IMR-90 (cell line): ENCODE results near the gene WDR48. TPM values are rescaled to one million over a fixed set of nuclear protein-coding genes. Genes with fewer than 3 reads are reported as not detected.

ENCODE experiments used
- ATAC-seq: fragments of 200-7000 bp; cut with Tn5 transposase; 2 replicates; pipeline ENCODE4 v1.9.1; 2020; ENCODE audit warnings: low read depth, mild to moderate bottlenecking, moderate library complexity
- BruUV-seq: library from RNA; stranded (reverse); fragments of 400-500 nt; replicated peaks from 2 replicates; lab custom pipeline; 2021; lab: Mats Ljungman, UMichigan
- CTCF ChIA-PET: fragments of 300-600 bp; formaldehyde crosslinking; extraction: SDS; loops from one replicate; lab custom pipeline; 2021; ENCODE audit warnings: antibody characterized with exemption; lab: Yijun Ruan, JAX
- POLR2A ChIA-PET: fragments of 300-600 bp; sonication (Branson Sonifier 250); formaldehyde crosslinking; loops from one replicate; lab custom pipeline; 2022; ENCODE audit warnings: antibody characterized with exemption; ENCODE audit not compliant: unreplicated experiment; lab: Charles Lee
- DNase-seq: peaks from one replicate; pipeline ENCODE4 v3.0.0; 2013
- H2AFZ ChIP-seq: replicated peaks from 2 replicates; pipeline ENCODE3; 2013; ENCODE audit warnings: low read length, mild to moderate bottlenecking; ENCODE audit not compliant: poor library complexity
- H2AK5ac ChIP-seq: 2 replicates; pipeline ENCODE4 v1.6.1; 2013; ENCODE audit warnings: low read depth, low read length, inconsistent platforms
- H2AK9ac ChIP-seq: replicated peaks from 2 replicates; pipeline ENCODE3; 2013; ENCODE audit warnings: mild to moderate bottlenecking, low read depth, low read length, moderate library complexity; ENCODE audit not compliant: poor library complexity
- H2BK120ac ChIP-seq: 2 replicates; pipeline ENCODE4 v1.6.1; 2013; ENCODE audit warnings: low read depth, low read length, inconsistent platforms
- H2BK15ac ChIP-seq: 3 replicates; pipeline ENCODE4 v1.6.1; 2013; ENCODE audit warnings: low read depth, low read length, inconsistent platforms
- H2BK20ac ChIP-seq: 2 replicates; pipeline ENCODE4 v1.6.1; 2013; ENCODE audit warnings: low read depth, mild to moderate bottlenecking, inconsistent platforms, low read length, moderate library complexity
- H2BK5ac ChIP-seq: 2 replicates; pipeline ENCODE4 v1.6.1; 2013; ENCODE audit warnings: mild to moderate bottlenecking, low read depth, low read length, inconsistent platforms; ENCODE audit not compliant: poor library complexity, severe bottlenecking
- H3K14ac ChIP-seq: replicated peaks from 2 replicates; pipeline ENCODE4 v1.6.1; 2013; ENCODE audit warnings: low read depth, low read length, inconsistent platforms
- H3K18ac ChIP-seq: 2 replicates; pipeline ENCODE4 v1.6.1; 2013; ENCODE audit warnings: low read depth, low read length, control low read depth
- H3K23ac ChIP-seq: 2 replicates; pipeline ENCODE4 v1.6.1; 2013; ENCODE audit warnings: low read depth, low read length, inconsistent platforms
- H3K27ac ChIP-seq: 2 replicates; pipeline ENCODE4 v1.5.1; 2013; ENCODE audit warnings: mild to moderate bottlenecking, control low read depth, low read length; ENCODE audit not compliant: insufficient read depth
- H3K27me3 ChIP-seq: 2 replicates; pipeline ENCODE4 v1.6.1; 2013; ENCODE audit warnings: low read length; ENCODE audit not compliant: control insufficient read depth, insufficient read depth
- H3K36me3 ChIP-seq: 2 replicates; pipeline ENCODE4 v1.6.1; 2013; ENCODE audit warnings: low read length, mixed read lengths; ENCODE audit not compliant: control insufficient read depth, insufficient read depth
- H3K4ac ChIP-seq: 2 replicates; pipeline ENCODE4 v1.6.1; 2013; ENCODE audit warnings: low read depth, low read length, inconsistent platforms
- H3K4me1 ChIP-seq: 2 replicates; pipeline ENCODE4 v1.6.1; 2013; ENCODE audit warnings: low read length, mixed read lengths; ENCODE audit not compliant: control insufficient read depth, insufficient read depth
- H3K4me2 ChIP-seq: 2 replicates; pipeline ENCODE4 v1.6.1; 2013; ENCODE audit warnings: low read depth, mild to moderate bottlenecking, control low read depth, low read length, moderate library complexity
- H3K4me3 ChIP-seq: 2 replicates; pipeline ENCODE4 v1.5.1; 2013; ENCODE audit warnings: low read depth, mild to moderate bottlenecking, control low read depth, low read length, moderate library complexity; ENCODE audit not compliant: insufficient read depth
- H3K56ac ChIP-seq: 2 replicates; pipeline ENCODE4 v1.6.1; 2013; ENCODE audit warnings: low read length, inconsistent platforms; ENCODE audit not compliant: insufficient read depth; ENCODE audit errors: extremely low read depth
- H3K79me1 ChIP-seq, 2 experiments: 2 replicates each; pipeline ENCODE4 v1.6.1; 2013; ENCODE audit warnings: low read length in 2 of 2, inconsistent platforms in 1 of 2, low read depth in 1 of 2
- H3K9ac ChIP-seq: 2 replicates; pipeline ENCODE4 v1.6.1; 2013; ENCODE audit warnings: low read depth, low read length, control low read depth
- H3K9me1 ChIP-seq: 2 replicates; pipeline ENCODE4 v1.6.1; 2013; ENCODE audit warnings: low read length, inconsistent platforms; ENCODE audit not compliant: insufficient read depth
- H3K9me3 ChIP-seq: 2 replicates; pipeline ENCODE4 v1.6.1; 2013; ENCODE audit warnings: low read length; ENCODE audit not compliant: control insufficient read depth, insufficient read depth
- H4K20me1 ChIP-seq: 2 replicates; pipeline ENCODE4 v1.6.1; 2013; ENCODE audit warnings: low read length, inconsistent platforms; ENCODE audit not compliant: insufficient read depth
- H4K5ac ChIP-seq: 2 replicates; pipeline ENCODE4 v1.6.1; 2013; ENCODE audit warnings: mild to moderate bottlenecking, low read depth, low read length, control low read depth
- H4K8ac ChIP-seq, 2 experiments: 2 replicates each; pipeline ENCODE4 v1.6.1; 2013; ENCODE audit warnings: low read depth in 2 of 2, low read length in 2 of 2, control low read depth in 1 of 2, inconsistent platforms in 1 of 2
- H4K91ac ChIP-seq: 2 replicates; pipeline ENCODE4 v1.6.1; 2013; ENCODE audit warnings: low read depth, low read length, inconsistent platforms; ENCODE audit not compliant: insufficient read depth
- BHLHE40 ChIP-seq: fragments of 150-350 bp; IDR thresholded peaks from 2 replicates; pipeline ENCODE4 v1.6.1; 2016; ENCODE audit warnings: mild to moderate bottlenecking, low read depth, low read length
- CEBPB ChIP-seq: IDR thresholded peaks from 2 replicates; pipeline ENCODE4 v1.6.1; 2012; ENCODE audit warnings: low read depth, low read length, improper control_type of control experiment
- CHD1 ChIP-seq: IDR thresholded peaks from 2 replicates; pipeline ENCODE4 v1.6.1; 2012; ENCODE audit warnings: low read depth, low read length, improper control_type of control experiment
- CTCF ChIP-seq: conservative IDR thresholded peaks from 2 replicates; pipeline ENCODE4 v1.5.1; 2012; ENCODE audit warnings: mild to moderate bottlenecking, low read depth, low read length, improper control_type of control experiment
- ELK1 ChIP-seq: fragments of 150-350 bp; IDR thresholded peaks from 2 replicates; pipeline ENCODE4 v1.6.1; 2016; ENCODE audit warnings: low read depth, mild to moderate bottlenecking, low read length, moderate library complexity, borderline replicate concordance
- FOS ChIP-seq: fragments of 150-350 bp; IDR thresholded peaks from 2 replicates; pipeline ENCODE4 v1.6.1; 2016; ENCODE audit warnings: low read depth, low read length
- MAFK ChIP-seq: IDR thresholded peaks from 2 replicates; pipeline ENCODE4 v1.6.1; 2012; ENCODE audit warnings: low read depth, low read length, improper control_type of control experiment
- MAZ ChIP-seq: IDR thresholded peaks from 2 replicates; pipeline ENCODE4 v1.6.1; 2012; ENCODE audit warnings: low read depth, mild to moderate bottlenecking, low read length, improper control_type of control experiment, moderate library complexity, borderline replicate concordance
- MXI1 ChIP-seq: IDR thresholded peaks from 2 replicates; pipeline ENCODE4 v1.6.1; 2012; ENCODE audit warnings: low read depth, mild to moderate bottlenecking, low read length, moderate library complexity, borderline replicate concordance
- NFE2L2 ChIP-seq: fragments of 150-350 bp; IDR thresholded peaks from 2 replicates; pipeline ENCODE4 v1.6.1; 2016; ENCODE audit warnings: low read depth, mild to moderate bottlenecking, low read length
- POLR2A ChIP-seq: IDR thresholded peaks from 2 replicates; pipeline ENCODE4 v1.6.1; 2012; ENCODE audit warnings: mild to moderate bottlenecking, low read depth, low read length
- RAD21 ChIP-seq: IDR thresholded peaks from 2 replicates; pipeline ENCODE4 v1.6.1; 2012; ENCODE audit warnings: low read length, improper control_type of control experiment
- RCOR1 ChIP-seq: IDR thresholded peaks from 2 replicates; pipeline ENCODE4 v1.6.1; 2012; ENCODE audit warnings: mild to moderate bottlenecking, low read length, improper control_type of control experiment; ENCODE audit not compliant: insufficient replicate concordance
- RFX5 ChIP-seq: IDR thresholded peaks from 2 replicates; pipeline ENCODE4 v1.8.0; 2012; ENCODE audit warnings: low read depth, mild to moderate bottlenecking, low read length, moderate library complexity
- SMC3 ChIP-seq: fragments of 150-350 bp; IDR thresholded peaks from 2 replicates; pipeline ENCODE4 v1.6.1; 2016; ENCODE audit warnings: low read depth, mild to moderate bottlenecking, antibody characterized with exemption, low read length, moderate library complexity
- USF2 ChIP-seq: fragments of 150-350 bp; IDR thresholded peaks from 2 replicates; pipeline ENCODE4 v1.6.1; 2017; ENCODE audit warnings: mild to moderate bottlenecking, antibody characterized with exemption, low read length, low read depth
- WGBS, 2 experiments: methylation state at CpG; one replicate each; pipeline versions ENCODE4 v1.1.5 to v1.1.7; 2013; ENCODE audit warnings: missing lambda C conversion rate in 2 of 2; ENCODE audit not compliant: insufficient read length in 1 of 2; ENCODE audit errors: extremely low coverage in 2 of 2; 5-methylcytosine and 5-hydroxymethylcytosine counted together
- dilution Hi-C: fragments of 300-500 bp; cut with HindIII; formaldehyde crosslinking; loops from one replicate; pipeline ENCODE4 v1.14.3; 2018; ENCODE audit warnings: low sequenced_read_pairs; ENCODE audit not compliant: unreplicated experiment
- in situ Hi-C: fragments of 300-500 bp; cut with MboI; formaldehyde crosslinking; loops from 3 replicates; pipeline ENCODE4 v1.14.3; 2019; ENCODE audit warnings: low sequenced_read_pairs, inconsistent platforms, mixed read lengths
- intact Hi-C: fragments of 100-400 bp; cut with micrococcal nuclease; formaldehyde crosslinking; loops from 2 replicates; pipeline ENCODE4 v1.10.0; 2022
- polyA plus RNA-seq, 3 experiments: library from polyadenylated mRNA; depleted of rRNA; stranded (reverse); fragments of >200 nt; gene quantifications; 2 replicates each; pipeline ENCODE4 v1.2.3, GENCODE V29; 2012; ENCODE audit warnings: low replicate concordance in 1 of 3
- total RNA-seq: library from RNA; depleted of rRNA; stranded (reverse); fragments of >200 nt; gene quantifications from 2 replicates; pipeline ENCODE4 v1.2.3, GENCODE V29; 2012

WDR48 gene
- total and polyA plus RNA-seq, 2 of the 4 experiments (the other 2 are of a cell fraction), result 14.4 to 41.2 TPM

- TF ChIP-seq NFE2L2 (no peak), RAD21 (no peak), SMC3 (no peak), MXI1 (no peak), CHD1 (no peak), MAZ (no peak), CEBPB (no peak), RCOR1 (no peak), FOS (no peak), RFX5 (no peak), USF2 (no peak), MAFK (no peak), BHLHE40 (no peak), ELK1 (no peak), CTCF (no peak), POLR2A (no peak)
- no peak overlapping the region for H4K91ac ChIP-seq
- H3K36me3 ChIP-seq, result no peaks in the 10 kb centered on the region
- no peak overlapping the region for H3K27ac ChIP-seq
- 0 out of 4 replicates have a peak overlapping the region, but pooled peaks of 1 of the 2 experiments have one; percentile 4 for H4K8ac ChIP-seq
- in situ Hi-C loops (no loop called here), intact Hi-C loops (loop anchor here (5.0 kb wide), 2 partner anchors 59 to 274 kb away; partner anchors contain the start of gene SLC25A38), dilution Hi-C loops (no loop called here)
- peak overlapping the region; percentile 67 for H3K9ac ChIP-seq
- POLR2A ChIA-PET, result no interaction called here
- H3K4ac ChIP-seq, result no peak overlapping the region
- H4K20me1 ChIP-seq, result peaks cover 31% of the 10 kb centered on the region
- no peak overlapping the region for H3K18ac ChIP-seq
- H2AK9ac ChIP-seq, result no peak overlapping the region
- no peaks in the 10 kb centered on the region for H3K27me3 ChIP-seq
- no TSS peak for BruUV-seq
- H3K23ac ChIP-seq, result 0 out of 2 replicates have a peak overlapping the region, but pooled peaks have one; percentile 17
- peak overlapping the region; percentile 99 for H2AFZ ChIP-seq
- H3K4me1 ChIP-seq, result peaks cover 4% of the 10 kb centered on the region; the same call in 1 of the 2 replicates
- DNase-seq (no peak), ATAC-seq (no peak)
- H2AK5ac ChIP-seq, result no peak overlapping the region
- H4K5ac ChIP-seq, result no peak overlapping the region
- H3K9me1 ChIP-seq, result peaks cover 8% of the 10 kb centered on the region
- H3K4me2 ChIP-seq, result peak overlapping the region; percentile 69
- no peak overlapping the region for H3K14ac ChIP-seq
- no peak overlapping the region for H2BK20ac ChIP-seq
- H2BK15ac ChIP-seq, result no peak overlapping the region
- no CpG with 5 or more reads among the region's 2 CpGs for WGBS, 2 experiments
- CTCF ChIA-PET, result interaction anchor here (1.0 to 1.4 kb wide), 4 partner anchors 16 to 185 kb away, joined by 3 to 6 read pairs (median 4); no protein-coding TSS in a partner anchor
- no peak overlapping the region for H3K56ac ChIP-seq
- no peak overlapping the region for H2BK5ac ChIP-seq
- H3K9me3 ChIP-seq, result no peaks in the 10 kb centered on the region
- H2BK120ac ChIP-seq, result no peak overlapping the region
- peak overlapping the region; percentile 67 for H3K4me3 ChIP-seq
- H3K79me1 ChIP-seq, result peaks cover 3 to 38% of the 10 kb centered on the region in 2 experiments; a peak in 3 of 4 replicates
Measured at GRCh38 chr3:39108200-39108710, 56.4 kb downstream of the WDR48 start.
